Stimulated activated CD8-positive, alpha-beta memory T cell treated with anti-CD3 and anti-CD28 coated beads, Interleukin-4, amount 100 ng/mL, for 48 hours (primary cell): ENCODE results near the gene PFDN1.

Source experiments
- DNase-seq: peaks from one replicate; pipeline ENCODE4 v3.0.0-alpha.2; 2020

Gene PFDN1

DNA sequence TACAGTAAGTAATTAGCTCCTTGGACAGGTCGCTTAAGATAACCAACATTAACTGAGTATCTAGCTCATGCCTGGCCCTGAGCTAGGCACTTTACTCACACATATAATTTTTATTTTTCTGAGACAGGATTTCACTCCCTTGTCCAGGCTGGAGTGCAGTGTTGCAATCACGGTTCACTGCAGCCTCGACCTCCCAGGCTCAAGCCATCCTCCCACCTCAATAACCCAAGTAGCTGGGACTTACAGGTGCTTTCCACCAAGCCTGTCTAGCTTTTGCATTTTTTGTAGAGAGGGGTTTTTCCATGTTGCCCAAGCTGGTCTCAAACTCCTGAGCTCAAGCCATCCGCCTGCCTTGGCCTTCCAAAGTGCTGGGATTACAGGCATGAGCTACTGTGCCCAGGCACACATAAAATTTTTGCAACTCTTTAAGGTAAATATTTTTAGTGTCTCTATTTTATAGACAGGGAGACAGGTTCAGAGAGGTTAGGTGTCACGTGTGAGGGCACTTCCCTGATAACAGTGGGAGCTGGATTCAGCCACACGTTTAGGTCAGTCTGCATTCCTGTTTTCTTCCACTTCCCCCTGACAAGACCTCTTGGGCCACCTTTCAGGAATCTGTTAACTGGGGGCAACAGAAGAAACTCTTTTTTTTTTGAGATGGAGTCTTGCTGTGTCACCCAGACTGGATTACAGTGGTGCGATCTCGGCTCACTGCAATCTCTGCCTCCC, 25.3 kb upstream of the PFDN1 start:
- no peak for DNase-seq

DNA sequence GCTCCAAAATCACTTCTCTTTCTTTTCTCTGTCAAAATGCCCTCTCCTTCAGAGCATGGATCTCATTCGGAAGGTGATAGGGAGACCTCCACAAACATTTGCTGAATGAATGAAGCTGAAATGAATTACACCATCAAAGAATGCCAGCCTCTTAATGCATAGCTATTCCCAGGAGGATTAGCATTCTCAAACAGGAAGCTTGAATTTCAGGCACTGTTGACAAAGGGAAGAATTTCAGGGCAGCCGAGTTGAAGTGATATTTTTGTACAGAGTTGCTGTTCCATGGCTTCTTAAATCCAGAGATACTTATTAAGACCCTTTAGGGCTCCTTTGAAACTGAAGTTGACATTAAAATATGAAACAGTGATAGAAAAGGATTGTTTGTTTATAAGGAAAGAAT, 24.7 kb upstream of the PFDN1 start:
- DNase-seq, result no peak

DNA sequence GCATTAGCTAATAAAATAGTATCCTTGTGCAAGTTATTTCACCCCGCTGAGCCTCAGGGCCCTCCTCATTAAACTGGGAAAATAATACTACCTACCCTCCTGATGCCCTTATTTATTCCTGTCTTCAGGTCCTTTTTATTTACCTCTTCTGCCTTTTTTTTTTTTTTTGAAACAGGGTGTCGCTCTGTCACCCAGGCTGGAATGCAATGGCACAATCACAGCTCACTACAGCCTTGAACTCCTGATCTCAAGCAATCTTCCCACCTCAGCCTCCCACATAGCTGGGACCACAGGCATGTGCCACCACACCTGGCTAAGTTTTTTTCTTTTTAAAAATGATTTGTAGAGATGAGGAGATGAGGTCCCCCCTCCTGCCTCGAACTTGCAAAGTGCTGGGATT, 22.6 kb upstream of the PFDN1 start:
- DNase-seq, result no peak

DNA sequence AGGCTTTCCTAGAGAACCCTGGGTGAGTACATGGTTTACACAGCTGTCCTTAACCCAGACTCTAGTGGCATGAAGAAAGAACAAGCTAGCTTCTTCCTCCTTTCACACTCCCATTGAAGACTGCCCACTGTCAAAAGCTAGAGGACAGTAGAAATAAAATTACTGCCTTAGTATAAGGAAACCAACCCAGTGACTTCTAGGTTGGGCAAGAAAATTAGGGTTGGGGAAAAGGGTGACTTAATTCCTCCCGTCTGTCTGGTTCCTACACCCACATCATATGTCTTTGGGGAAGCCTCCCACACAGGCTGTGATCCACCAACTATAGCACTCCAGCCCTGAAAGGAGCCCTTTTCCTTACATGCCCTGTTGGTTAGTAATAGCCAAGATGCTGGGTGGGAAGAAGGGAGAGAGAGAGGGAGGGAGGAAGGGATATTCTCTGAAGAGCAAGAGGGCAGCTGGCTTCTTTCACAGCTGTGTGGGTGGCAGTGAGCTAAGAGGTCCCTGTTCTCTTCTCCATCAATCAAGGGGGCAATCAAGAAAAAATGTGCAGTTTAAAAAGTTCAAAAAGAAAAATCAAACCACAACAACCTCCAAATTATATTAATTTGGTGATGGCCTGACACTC, 21.8 kb upstream of the PFDN1 start:
- no peak for DNase-seq

DNA sequence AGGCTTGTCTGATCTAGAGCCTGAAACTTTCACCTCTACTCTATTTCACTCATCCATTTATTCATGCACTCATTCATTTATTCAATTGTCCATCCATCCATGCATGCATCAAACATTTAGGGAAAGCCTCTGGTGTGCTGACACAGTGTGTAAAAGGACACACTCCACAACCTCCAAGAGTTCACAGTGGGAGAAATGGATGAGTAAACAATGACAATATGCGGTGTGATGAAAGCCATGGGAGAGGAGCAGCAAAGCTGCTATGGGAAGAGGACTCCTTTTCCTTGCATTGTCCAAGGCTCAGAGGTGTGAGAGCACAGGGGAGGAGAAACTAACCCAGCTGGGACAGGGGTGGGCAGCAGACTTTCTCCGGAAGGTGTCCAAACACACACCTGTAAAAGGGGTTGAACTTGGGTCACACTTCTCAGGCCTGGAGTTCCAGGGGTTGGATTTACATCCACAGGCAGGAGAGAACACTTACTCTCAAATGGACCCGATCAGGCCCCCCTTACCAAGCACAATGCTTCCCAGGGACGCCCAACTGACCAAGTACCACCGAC, 21.2 kb upstream of the PFDN1 start:
- no peak for DNase-seq

DNA sequence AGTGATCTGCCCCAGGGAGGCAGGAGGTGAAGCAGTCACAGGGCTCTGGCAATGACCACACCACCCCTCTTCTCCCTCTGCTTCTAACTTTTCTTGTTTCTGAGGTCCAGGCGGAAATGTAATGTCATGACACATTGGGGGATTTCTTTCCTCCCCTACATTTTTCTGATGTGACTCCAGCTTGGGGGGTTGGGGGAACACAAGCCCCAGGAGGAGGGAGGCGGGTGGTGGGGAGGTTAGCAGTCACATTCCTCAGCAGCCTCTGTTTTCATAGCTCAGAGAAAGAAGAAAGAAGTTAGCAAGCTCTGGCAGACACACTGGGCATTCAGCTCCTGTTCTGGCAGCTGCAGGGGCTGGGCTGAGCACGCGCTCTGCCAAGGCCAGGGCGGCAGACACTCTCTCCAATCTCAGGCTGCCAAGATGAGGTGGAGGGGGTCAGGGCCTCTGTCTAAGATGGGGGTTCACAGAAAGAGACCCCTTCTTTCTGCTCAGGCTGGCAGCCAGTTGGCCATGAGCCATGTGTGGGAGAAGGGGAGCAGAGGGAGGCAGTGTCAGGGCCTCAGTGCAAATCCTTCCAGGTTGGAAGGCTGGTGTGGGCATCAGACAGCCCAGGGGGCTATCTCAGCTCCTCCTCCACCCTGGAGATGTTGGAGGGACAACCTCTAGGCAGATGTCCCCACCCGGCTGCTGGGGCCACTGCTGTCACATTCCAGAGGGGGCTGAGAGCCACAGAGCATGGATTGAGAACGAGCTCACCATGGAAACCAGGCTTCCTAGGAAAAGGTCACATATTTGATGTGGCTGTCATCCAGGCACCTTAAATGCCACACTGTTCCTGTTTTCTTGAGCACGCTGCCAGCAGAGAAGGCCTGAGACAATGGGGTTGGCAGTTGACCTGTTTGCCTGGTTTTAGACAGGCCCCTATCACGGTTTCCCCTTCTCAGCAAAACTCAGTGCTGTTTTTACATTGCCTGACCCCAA, 20.1 kb upstream of the PFDN1 start:
- no peak for DNase-seq

DNA sequence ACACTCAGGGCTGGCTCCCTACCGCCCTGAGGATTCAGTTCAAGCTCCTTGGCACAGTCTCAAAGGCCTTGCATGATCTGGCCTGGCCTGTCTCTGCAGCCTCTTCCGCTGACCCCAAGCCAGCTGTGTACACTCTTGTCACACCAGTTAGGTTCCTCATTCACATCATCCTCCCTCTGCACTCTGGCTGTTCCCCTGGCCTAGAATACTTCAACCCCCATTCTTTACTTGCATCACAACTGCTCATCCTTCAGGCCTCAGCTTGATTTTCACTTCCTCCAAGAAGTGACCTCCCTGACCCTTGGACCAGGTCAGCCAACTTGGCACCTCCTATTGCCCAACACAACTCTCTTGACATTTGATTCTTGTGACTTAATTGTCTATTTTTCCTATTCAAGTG, 18.9 kb upstream of the PFDN1 start:
- DNase-seq, result no peak

DNA sequence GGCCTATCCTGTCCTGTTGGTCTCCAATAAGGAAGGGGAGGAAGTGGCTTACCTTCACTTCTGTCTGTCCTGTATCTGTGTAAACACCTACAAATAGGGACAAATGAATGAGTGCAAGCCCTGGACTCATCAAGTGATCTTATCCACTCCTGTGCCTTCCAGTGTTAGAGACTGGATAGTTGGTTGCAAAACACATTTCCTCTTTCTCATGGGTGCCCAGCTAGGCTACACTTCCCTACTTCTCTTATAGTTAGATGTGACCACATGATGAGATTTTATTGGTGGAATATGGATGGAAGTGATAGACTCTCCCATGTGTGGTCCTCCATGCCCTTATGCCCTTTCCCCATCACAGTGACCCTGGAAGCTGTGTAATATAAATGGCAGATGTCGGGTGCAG, 16.9 kb upstream of the PFDN1 start:
- DNase-seq, result no peak

DNA sequence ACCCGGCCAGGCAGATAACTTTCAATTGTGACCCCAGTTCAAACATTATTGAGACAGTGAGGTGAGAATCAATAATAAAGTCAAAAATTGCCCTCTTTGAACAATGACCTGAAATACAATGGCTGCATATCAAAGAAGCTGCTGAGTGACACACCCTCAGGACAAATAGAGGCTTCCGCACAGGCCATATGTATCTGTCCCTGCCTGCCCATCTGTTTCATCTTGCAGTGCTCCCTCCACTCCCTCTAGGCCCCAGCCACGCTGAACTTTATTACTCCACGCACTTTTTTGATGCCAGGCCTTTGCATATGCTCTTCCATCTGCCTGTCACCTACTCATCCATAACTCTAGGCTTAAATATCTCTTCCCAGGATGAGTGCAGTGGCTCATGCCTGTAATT, 15.9 kb upstream of the PFDN1 start:
- DNase-seq, result no peak

DNA sequence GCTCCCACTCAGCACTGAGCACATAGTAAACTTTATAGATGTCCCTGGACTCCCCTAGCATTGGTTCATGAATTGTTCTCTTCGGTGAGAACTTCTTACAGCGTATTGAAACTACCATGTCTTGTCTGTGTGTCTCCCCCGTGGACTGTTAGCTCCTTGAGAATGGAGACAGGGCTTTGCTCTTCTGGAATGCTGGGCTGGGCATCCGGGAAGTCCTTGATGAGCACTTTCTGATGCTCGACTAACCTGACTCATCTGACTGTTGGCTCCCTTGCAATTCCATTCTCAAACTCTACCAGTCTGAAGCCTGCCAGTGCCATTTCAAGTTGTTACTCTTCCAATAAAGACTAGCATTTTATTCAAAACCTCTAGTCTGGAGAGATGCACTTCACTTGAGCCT, 15.0 kb upstream of the PFDN1 start:
- no peak for DNase-seq

DNA sequence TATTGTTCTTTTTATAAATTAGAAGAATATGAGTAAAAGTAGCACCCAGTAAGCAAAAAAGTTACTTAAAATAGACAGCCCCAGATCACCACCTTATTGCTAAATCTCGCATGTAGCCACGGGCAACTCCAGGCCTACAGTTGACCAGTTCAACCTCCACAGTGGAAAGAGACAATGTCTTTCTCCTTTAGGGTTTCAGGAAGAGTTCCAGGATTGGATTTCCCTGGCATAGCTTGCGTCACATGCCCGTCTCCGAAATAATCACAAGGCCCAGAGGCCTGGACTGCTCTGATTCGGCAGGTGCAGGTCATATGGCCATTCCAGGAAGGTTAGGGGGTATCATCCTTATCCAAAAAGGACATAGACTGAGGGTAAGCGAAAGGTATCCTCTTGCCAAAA, 9.9 kb upstream of the PFDN1 start:
- no peak for DNase-seq

DNA sequence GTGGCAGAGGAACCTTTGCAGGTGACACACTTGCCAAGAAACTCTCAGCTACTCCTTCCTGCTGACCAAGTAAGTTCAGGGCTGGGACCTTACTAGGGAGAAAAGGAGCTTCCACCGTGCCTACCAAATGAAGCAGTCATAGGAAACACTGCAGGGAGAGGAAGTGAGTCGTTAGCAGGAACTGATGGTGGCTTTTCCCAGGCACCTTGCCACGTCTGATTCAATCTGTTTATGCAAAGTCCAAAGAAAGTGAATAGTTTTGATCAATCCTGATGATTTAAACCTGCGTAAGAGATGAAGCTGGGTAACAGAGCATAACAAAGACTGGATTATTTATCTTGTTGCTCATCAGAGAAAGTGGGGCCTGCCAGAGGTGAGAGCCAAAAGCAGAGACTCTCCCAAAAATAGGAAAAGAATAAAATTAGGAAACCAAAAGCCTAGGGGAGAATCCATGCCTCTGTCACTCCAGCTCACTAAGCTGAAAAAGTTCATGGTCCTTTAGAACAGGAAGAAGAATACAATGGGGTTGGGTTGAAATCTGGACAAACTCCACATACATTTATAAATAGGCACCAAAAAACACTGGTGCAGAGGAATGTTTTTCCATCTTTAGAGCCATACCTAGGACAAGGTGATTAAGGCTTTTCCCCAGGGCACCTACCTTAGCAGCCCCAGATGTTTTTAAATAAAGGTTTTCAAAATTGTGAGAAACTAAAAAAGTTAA, 9.3 kb upstream of the PFDN1 start:
- no peak for DNase-seq

DNA sequence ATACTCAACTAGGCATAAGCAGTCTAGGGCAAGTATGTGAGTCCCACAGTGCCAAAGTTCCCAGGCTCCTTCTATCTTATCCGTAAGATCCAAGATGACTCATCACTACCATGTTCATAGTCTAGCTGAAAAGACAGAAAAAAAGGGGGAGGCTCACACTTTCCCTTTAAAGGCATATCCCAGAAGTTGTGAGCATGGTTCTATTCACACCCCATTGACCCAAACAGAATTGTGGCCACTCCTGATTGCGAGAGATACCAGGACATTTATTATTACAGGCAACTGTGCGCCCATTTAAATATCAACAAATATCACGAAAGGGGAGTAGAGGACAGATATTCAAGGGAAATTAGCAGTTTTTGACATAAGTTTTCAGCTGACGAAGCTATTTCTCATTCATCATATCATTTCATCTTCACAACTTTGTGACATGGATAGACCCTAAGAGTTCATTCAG, 8.1 kb upstream of the PFDN1 start:
- no peak for DNase-seq

DNA sequence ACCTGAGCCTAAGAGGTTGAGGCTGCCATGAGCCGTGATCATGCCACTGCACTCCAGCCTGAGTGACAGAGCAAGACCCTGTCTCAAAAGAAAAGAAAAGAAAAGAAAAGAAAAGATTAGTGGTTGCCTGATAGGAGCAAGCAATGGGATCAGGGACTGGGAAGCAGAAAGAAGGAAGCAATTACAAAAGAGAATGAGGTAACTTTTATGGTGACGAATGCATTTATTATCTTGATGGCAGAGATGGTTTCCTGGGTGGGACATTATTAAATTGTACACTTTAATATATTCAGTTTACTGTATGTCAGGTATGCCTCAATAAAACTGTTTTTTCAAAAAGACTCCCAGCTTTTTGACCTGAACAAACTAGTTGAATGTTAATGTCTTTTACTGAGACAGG, 7.5 kb upstream of the PFDN1 start:
- DNase-seq, result no peak

DNA sequence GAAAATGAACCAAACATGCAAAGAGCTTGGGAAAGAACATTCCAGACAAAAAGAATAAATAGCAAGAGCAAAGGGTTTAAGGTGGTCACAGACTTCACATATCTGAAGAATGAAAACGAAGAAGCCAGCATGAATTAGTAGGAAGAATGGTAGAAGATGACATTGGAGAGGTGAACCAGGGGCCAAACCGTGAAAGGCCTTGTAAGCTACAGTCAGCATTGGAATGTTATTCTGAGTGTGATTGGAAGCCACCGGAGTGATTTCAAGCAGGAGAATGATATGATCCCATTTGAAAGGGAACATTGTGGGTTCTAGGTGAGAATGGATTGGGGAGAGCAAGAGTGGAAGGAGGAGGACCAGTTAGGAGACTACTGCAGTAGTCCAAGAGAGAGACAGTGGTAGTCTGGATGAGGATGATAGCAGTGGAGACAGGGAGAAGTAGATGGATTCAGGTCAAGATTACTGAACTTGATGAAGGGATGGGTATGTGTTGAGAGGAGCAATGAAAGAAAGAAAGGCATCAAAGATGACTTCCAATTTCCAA, 6.9 kb upstream of the PFDN1 start:
- no peak for DNase-seq

DNA sequence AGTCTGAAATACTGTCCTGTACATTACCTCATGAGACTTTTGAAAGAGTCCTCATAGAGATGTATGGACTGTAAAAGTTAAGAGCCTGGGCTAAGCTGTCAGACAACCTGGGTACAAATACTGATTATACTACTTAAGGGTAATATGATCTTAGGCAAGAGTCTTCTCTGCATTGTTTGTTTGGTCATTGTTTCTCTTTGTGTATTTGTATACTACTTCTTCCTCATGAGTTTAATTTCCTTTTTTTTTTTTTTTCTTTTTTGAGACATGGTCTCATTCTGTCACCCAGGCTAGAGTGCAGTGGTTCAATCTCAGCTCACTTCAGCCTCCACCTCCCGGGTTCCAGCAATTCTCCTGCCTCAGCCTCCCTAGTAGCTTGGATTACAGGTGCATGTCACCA, 2.6 kb upstream of the PFDN1 start:
- DNase-seq, result no peak

DNA sequence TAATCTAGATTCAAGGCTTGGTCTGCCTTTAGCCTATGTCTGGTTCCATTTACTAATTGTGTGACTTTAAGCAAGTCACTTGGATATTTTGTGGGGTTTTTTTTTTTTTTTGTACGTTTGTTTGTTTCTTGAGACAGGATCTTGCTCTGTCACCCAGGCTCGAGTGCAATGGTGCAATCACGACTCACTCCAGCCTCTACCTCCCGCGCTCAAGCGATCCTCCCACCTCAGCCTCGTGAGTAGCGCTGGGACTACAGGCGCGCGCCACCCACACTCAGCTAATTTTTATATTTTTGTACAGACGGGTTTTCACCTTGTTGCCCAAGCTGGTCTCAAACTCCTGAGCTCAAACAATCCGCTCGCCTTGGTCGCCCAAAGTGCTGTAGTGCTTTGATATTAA, 1.1 kb upstream of the PFDN1 start:
- no peak for DNase-seq

DNA sequence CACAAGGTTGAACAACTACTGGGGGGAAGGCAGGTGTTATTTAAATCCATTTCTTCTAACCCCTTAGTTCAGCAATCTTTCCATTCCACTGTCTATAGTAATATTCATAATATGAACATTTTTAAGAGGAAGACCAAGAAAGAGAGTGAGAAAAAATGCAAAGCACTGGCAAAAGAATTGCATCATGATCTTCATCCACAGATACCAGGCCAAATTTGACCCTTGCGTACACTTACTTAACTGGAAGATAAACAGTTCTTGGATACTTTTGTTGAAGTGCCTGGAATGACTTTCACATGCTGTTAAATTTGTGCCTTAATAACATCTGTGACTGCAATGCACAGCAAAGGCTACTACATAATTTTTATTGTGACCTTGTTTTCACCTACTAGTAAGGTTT, 1.8 kb downstream of the PFDN1 start:
- no peak for DNase-seq

DNA sequence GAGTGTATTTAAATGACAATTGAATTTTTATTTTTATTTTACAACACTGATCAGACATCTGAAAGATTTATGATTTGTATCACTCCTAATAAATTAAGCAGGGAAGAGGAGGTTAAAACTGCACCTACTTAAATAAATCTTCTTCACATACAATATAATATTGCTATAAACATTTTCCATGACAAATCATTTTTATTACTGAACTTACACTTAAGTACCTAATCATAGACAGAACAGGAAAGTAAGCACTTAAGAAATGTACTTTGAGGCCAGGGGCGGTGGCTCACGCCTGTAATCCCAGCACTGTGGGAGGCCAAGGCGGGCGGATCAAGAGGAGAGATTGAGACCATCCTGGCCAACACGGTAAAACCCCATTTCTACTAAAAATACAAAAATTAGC, 3.8 kb downstream of the PFDN1 start:
- no peak for DNase-seq

DNA sequence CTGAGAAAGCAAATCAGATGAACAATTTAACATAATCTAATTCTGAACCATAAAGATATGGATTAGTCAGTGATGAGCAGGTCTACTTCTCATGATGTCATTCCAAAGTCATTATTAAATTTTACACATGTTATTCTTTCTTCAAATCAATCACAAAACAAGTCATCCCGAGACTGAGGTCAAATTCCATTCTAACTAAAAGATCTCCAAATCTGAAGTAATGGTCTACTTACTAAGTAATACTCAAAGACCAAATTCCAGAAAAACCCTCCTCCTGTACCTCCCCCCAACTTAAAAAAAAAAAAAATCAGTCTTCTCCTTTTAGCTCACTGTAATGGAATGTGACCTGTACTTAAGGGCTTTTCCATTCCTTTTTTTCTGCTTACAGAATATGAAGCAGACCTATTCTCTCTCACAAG, 4.7 kb downstream of the PFDN1 start:
- no peak for DNase-seq

DNA sequence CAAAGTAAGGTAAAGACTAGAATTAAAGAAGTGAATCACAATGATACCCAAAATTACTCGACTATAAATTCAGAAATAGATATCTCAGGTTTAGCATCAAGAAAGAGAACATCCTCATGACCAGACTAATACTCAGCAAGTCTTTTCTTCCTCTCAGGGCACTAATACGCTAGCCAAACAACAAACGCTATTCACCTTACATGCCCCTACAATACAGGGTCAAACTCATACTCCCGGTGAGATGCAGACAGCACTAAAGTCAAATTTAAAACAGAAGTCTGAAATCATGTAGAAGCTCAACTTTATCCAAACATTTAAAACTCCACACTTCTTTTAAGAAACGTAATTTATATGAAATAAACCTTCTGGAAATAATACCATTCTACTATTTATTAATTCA, 5.6 kb downstream of the PFDN1 start:
- DNase-seq, result no peak

DNA sequence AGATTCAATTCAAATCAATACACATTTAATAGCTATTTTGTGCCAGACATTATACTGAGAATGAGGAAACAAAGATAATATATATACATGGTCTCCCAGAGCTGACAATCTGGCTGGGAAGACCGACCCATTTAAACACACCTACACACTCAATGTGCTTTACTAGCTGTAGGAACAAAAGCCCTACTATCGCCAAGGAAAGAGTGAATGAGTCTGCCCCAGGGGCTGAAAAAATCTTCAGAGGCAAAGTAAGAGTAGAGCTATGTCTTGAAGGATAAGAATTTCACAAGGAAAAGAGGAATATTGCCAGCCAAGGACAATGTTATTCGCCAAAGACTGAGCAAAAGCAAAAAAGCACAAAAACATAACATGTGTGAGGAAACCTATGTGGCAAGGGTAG, 6.6 kb downstream of the PFDN1 start:
- no peak for DNase-seq
